ENCODE results near the gene ELMO1.
"Not testable (repeated sequence)": the region's sequence is repeated elsewhere in the genome, so short reads cannot be mapped to it uniquely, and the experiment has no call there.

ELMO1 gene

DNA sequence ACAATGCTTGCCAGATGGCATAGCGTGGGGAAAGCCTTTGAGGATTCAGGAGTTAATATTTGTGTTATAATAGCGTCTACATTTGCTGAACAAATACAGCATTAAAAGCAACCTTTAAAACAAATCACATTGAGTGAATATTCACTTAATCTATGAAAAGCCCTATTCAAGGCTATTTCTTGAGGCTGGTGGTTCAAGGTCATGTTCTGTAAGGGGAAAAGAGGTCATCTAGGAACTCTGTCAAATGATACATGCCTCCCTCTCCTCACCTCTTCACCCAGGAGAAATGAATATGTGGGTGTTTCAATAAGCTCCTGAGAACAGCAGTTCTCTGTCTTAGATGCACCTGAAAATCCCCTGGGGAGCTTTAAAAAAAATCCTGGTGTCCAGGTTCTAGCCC, 303.0 kb downstream of the ELMO1 start:
- Histone ChIP-seq H3K9me3 (ENCODE audit: insufficient read depth, low read length, severe bottlenecking) (no peaks in the 10 kb centered on the region), H4K20me1 (ENCODE audit: insufficient read depth, low read length) (no peaks in the 10 kb centered on the region), H2AFZ (ENCODE audit: low read depth, low read length) (no peak overlapping the region), H3K9ac (ENCODE audit: low read depth, low read length) (no peak overlapping the region), H3K79me2 (ENCODE audit: insufficient read depth, low read length) (no peaks in the 10 kb centered on the region), H3K36me3 (ENCODE audit: insufficient read depth, low read length) (no peaks in the 10 kb centered on the region), H3K4me2 (ENCODE audit: insufficient read depth, low read length) (no peak overlapping the region), H3K4me1 (ENCODE audit: insufficient read depth, low read length) (no peaks in the 10 kb centered on the region), H3K4me3 (ENCODE audit: low read depth in 1 of 2, low read length in 2 of 2) (no peak overlapping the region), H3K27me3 (ENCODE audit: insufficient read depth, low read length, poor library complexity) (no peaks in the 10 kb centered on the region), H3K27ac (ENCODE audit: low read length) (no peak overlapping the region)
- DNase-seq: no peak
- ATAC-seq (ENCODE audit: insufficient read depth, low read depth): no peak
- no peak for TF ChIP-seq EZH2 (IDR thresholded peaks at IDR 0.05; ENCODE audit: borderline replicate concordance, low read depth, low read length, severe bottlenecking)
- TF ChIP-seq, protein P1, sequence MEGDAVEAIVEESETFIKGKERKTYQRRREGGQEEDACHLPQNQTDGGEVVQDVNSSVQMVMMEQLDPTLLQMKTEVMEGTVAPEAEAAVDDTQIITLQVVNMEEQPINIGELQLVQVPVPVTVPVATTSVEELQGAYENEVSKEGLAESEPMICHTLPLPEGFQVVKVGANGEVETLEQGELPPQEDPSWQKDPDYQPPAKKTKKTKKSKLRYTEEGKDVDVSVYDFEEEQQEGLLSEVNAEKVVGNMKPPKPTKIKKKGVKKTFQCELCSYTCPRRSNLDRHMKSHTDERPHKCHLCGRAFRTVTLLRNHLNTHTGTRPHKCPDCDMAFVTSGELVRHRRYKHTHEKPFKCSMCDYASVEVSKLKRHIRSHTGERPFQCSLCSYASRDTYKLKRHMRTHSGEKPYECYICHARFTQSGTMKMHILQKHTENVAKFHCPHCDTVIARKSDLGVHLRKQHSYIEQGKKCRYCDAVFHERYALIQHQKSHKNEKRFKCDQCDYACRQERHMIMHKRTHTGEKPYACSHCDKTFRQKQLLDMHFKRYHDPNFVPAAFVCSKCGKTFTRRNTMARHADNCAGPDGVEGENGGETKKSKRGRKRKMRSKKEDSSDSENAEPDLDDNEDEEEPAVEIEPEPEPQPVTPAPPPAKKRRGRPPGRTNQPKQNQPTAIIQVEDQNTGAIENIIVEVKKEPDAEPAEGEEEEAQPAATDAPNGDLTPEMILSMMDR (IDR thresholded peaks at IDR 0.05; ENCODE audit: borderline replicate concordance, extremely low read depth, low read length, poor library complexity, severe bottlenecking): no peak

DNA sequence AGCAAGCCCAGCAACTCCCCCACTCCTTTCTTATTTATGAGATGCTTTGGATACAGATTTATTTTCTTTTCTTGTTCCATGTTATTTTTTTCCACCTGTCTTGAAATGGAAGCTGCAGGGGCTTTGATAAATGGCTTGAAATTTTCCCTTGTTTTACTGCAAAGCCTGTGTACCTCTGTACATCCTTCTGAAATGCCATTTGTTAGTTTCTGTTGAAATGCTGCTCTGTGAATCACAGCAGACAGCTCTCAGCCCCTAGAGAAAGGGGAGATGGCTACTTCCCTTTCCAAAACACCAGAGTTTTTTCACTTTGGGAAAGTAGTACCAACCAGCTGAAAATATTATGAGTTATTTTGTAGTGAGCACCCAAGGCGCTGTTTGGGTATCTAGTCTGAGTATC, 304.2 kb downstream of the ELMO1 start:
- H3K36me3 ChIP-seq (ENCODE audit: insufficient read depth, low read length): no peaks in the 10 kb centered on the region; the same call in 1 of the 2 replicates
- TF ChIP-seq, protein P1 (IDR thresholded peaks at IDR 0.05; ENCODE audit: borderline replicate concordance, extremely low read depth, low read length, poor library complexity, severe bottlenecking): no peak
- TF ChIP-seq EZH2 (IDR thresholded peaks at IDR 0.05; ENCODE audit: borderline replicate concordance, low read depth, low read length, severe bottlenecking): no peak
- no peak for ATAC-seq (ENCODE audit: insufficient read depth, low read depth)

DNA sequence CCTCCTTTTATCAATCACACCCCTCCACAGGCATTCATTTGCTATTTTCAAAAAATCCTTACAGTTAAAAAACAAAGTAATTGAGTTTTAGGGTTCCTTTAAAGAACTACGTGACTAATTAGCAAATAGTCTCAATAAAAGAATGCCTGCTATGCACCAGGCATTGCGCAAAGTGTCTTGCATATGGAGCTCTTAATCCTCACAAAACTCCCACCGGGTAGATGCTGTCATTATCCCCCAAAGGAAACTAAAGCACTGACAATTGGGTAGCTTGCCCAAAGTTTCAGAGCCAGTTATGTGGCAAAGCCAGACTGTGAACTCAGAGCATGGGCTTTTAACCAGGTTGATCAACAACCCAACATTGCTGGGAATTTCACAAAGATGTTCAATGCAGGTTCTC, 305.7 kb downstream of the ELMO1 start:
- Histone ChIP-seq H2AFZ (ENCODE audit: low read depth, low read length) (no peak overlapping the region), H3K9ac (ENCODE audit: low read depth, low read length) (no peak overlapping the region), H3K27ac (ENCODE audit: low read length) (no peak overlapping the region), H3K9me3 (ENCODE audit: insufficient read depth, low read length, severe bottlenecking) (peaks cover 2% of the 10 kb centered on the region), H3K4me3 (ENCODE audit: low read depth in 1 of 2, low read length in 2 of 2) (no peak overlapping the region), H3K36me3 (ENCODE audit: insufficient read depth, low read length) (no peaks in the 10 kb centered on the region; the same call in 1 of the 2 replicates), H3K27me3 (ENCODE audit: insufficient read depth, low read length, poor library complexity) (no peaks in the 10 kb centered on the region), H3K79me2 (ENCODE audit: insufficient read depth, low read length) (no peaks in the 10 kb centered on the region), H3K4me1 (ENCODE audit: insufficient read depth, low read length) (no peaks in the 10 kb centered on the region), H4K20me1 (ENCODE audit: insufficient read depth, low read length) (no peaks in the 10 kb centered on the region), H3K4me2 (ENCODE audit: insufficient read depth, low read length) (no peak overlapping the region)
- ATAC-seq (ENCODE audit: insufficient read depth, low read depth): no peak
- DNase-seq: no peak
- TF ChIP-seq EZH2 (IDR thresholded peaks at IDR 0.05; ENCODE audit: borderline replicate concordance, low read depth, low read length, severe bottlenecking): no peak
- TF ChIP-seq, protein P1 (IDR thresholded peaks at IDR 0.05; ENCODE audit: borderline replicate concordance, extremely low read depth, low read length, poor library complexity, severe bottlenecking): no peak

More for the DNA sequence above, 304.2 kb downstream of the ELMO1 start:
- Histone ChIP-seq H3K27me3 (ENCODE audit: insufficient read depth, low read length, poor library complexity) (no peaks in the 10 kb centered on the region), H3K4me1 (ENCODE audit: insufficient read depth, low read length) (no peaks in the 10 kb centered on the region), H3K4me2 (ENCODE audit: insufficient read depth, low read length) (no peak overlapping the region), H3K79me2 (ENCODE audit: insufficient read depth, low read length) (no peaks in the 10 kb centered on the region), H3K9me3 (ENCODE audit: insufficient read depth, low read length, severe bottlenecking) (peaks cover 2% of the 10 kb centered on the region), H3K27ac (ENCODE audit: low read length) (no peak overlapping the region), H4K20me1 (ENCODE audit: insufficient read depth, low read length) (no peaks in the 10 kb centered on the region), H3K4me3 (ENCODE audit: low read depth in 1 of 2, low read length in 2 of 2) (no peak overlapping the region), H2AFZ (ENCODE audit: low read depth, low read length) (no peak overlapping the region), H3K9ac (ENCODE audit: low read depth, low read length) (no peak overlapping the region)
- DNase-seq: no peak

DNA sequence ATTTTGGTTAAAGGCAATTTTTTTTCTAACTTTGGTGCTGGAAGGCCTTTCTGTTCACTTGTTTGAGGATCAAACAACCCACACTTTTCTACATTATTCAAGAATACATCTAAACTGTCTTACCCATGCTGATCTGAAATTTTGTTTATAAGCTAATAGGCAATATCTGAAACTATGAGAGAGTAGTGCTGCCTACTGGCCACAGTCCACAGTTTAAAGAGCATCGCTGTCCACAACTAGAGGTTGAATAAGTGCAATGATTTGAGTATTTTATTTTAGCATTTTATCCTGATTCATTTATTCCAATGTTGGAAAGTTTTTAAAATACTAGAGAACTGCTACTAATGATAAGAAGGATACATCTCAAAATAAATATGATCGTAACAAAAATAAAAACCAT, 306.9 kb downstream of the ELMO1 start:
- no peak overlapping the region for H3K4me3 ChIP-seq (ENCODE audit: low read depth in 1 of 2, low read length in 2 of 2)
- no peaks in the 10 kb centered on the region for H3K79me2 ChIP-seq (ENCODE audit: insufficient read depth, low read length)
- ATAC-seq (ENCODE audit: insufficient read depth, low read depth) (no peak), DNase-seq (no peak)
- H3K9me3 ChIP-seq (ENCODE audit: insufficient read depth, low read length, severe bottlenecking): peaks cover 2% of the 10 kb centered on the region
- H3K4me2 ChIP-seq (ENCODE audit: insufficient read depth, low read length): no peak overlapping the region
- no peak overlapping the region for H2AFZ ChIP-seq (ENCODE audit: low read depth, low read length)
- no peaks in the 10 kb centered on the region for H3K4me1 ChIP-seq (ENCODE audit: insufficient read depth, low read length)
- H3K27me3 ChIP-seq (ENCODE audit: insufficient read depth, low read length, poor library complexity): no peaks in the 10 kb centered on the region
- H3K27ac ChIP-seq (ENCODE audit: low read length): no peak overlapping the region
- TF ChIP-seq, protein P1 (IDR thresholded peaks at IDR 0.05; ENCODE audit: borderline replicate concordance, extremely low read depth, low read length, poor library complexity, severe bottlenecking): peak; percentile 10
- no peak for TF ChIP-seq EZH2 (IDR thresholded peaks at IDR 0.05; ENCODE audit: borderline replicate concordance, low read depth, low read length, severe bottlenecking)
- H3K9ac ChIP-seq (ENCODE audit: low read depth, low read length): no peak overlapping the region
- H4K20me1 ChIP-seq (ENCODE audit: insufficient read depth, low read length): no peaks in the 10 kb centered on the region
- no peaks in the 10 kb centered on the region; the same call in 1 of the 2 replicates for H3K36me3 ChIP-seq (ENCODE audit: insufficient read depth, low read length)

DNA sequence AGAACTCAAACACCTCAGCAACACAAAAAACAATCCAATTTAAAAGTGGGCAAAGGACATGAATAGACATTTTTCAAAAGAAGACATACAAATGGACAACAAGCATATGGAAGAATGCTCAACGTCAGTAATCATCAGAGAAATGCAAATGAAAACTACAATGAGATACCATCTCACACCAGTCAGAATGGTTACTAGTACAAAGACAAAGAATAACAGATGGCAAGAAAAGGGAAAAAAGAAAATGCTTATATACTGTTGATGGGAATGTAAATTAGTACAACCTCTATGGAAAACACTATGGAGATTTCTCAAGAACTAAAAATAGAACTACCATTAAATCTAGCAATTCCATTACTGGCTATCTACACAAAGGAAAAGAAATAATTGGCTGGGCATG, 314.8 kb downstream of the ELMO1 start:
- H3K79me2 ChIP-seq (ENCODE audit: insufficient read depth, low read length); DNase-seq; H3K9me3 ChIP-seq (ENCODE audit: insufficient read depth, low read length, severe bottlenecking); H3K4me2 ChIP-seq (ENCODE audit: insufficient read depth, low read length); H3K9ac ChIP-seq (ENCODE audit: low read depth, low read length); H4K20me1 ChIP-seq (ENCODE audit: insufficient read depth, low read length); H3K27ac ChIP-seq (ENCODE audit: low read length); H3K4me3 ChIP-seq (ENCODE audit: low read depth in 1 of 2, low read length in 2 of 2); H2AFZ ChIP-seq (ENCODE audit: low read depth, low read length); ATAC-seq (ENCODE audit: insufficient read depth, low read depth); H3K27me3 ChIP-seq (ENCODE audit: insufficient read depth, low read length, poor library complexity); H3K4me1 ChIP-seq (ENCODE audit: insufficient read depth, low read length): not testable (repeated sequence)
- H3K36me3 ChIP-seq (ENCODE audit: insufficient read depth, low read length): peaks cover 27% of the 10 kb centered on the region

All from DND-41 (cell line).